Posterior cingulate gyrus (tissue), 11 donors: ENCODE data around the gene CENPQ.
A peak's percentile ranks its signal among the peaks of the same experiment; 100 is the strongest.
"Not testable (repeated sequence)": the region's sequence is repeated elsewhere in the genome, so short reads cannot be mapped to it uniquely, and the experiment has no call there.

Source experiments
- DNase-seq, 10 donors: peaks; one replicate each; pipeline versions ENCODE4 v3.0.0 to v3.0.0-alpha.2; 2020 to 2021; ENCODE audit warnings: mixed read lengths in 3 of 10
- intact Hi-C: fragments of 100-400 bp; cut with DNase I; formaldehyde crosslinking; loops from one replicate; pipeline ENCODE4 v1.15.1; 2023

Gene CENPQ, protein sequence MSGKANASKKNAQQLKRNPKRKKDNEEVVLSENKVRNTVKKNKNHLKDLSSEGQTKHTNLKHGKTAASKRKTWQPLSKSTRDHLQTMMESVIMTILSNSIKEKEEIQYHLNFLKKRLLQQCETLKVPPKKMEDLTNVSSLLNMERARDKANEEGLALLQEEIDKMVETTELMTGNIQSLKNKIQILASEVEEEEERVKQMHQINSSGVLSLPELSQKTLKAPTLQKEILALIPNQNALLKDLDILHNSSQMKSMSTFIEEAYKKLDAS

DNA sequence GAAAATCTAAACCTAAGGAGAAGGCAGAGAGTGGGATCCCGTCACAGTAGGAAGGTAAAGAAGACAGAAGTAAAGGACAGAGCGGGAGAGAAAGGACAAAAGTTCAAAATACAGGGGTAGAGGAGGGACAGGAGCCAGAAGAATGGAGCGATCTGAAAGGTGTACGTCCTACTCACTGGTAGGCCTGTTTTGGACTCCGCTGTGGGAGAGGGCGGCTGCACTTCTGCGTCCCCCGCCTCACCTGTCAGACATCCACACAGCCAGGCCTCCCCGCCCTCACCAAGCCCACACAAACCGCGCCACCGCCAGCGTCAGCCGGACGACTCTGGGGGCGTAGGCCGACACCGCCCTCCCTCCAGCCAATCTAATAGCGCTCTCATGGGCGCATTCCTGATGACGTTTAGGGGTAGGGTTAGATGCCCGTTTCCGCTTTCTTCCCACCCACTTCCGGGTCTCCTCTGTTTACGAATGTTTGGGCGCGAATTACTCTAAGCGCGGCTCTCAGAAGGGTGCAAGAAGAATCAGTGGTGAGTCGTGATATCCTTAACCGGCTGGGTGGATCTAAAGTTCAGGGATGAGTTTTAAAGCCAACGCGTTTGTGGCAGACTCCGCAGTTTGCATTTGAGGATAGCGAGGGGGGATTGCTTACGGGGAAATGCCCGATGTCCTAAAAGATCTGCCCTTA is at the start of gene CENPQ, which contains the start of gene MMUT:
TSS of gene CENPQ (plus strand) at position 444 of the 685 bp plus-strand sequence. CDS start 6,807 bp downstream, outside the sequence.
TSS of gene MMUT (minus strand) at position 327 of the 685 bp plus-strand sequence. CDS start 3,787 bp downstream, outside the sequence.
- peak; percentile 88 to 99 (median 96) for DNase-seq
- intact Hi-C loops = no loop called here

DNA sequence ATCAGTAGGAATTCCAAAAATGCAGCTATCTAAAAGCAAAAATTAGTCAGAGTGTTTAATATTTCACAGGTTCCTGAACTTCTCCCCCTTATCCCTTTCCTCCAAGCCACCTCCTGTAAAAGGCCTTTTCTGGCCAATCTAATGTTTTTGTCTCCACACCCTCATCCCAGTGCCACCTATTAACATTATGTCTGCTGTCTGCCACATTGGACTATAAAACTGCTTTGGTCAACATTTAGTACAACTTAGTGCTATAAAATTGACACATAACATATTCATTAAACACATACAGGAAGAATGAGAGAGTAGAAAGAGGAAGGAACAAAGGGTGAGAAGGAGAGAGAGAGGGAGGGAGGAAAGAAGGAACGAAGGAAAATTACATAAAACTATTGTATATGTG is 47.8 kb upstream of the CENPQ start:
- intact Hi-C loops = no loop called here

DNA sequence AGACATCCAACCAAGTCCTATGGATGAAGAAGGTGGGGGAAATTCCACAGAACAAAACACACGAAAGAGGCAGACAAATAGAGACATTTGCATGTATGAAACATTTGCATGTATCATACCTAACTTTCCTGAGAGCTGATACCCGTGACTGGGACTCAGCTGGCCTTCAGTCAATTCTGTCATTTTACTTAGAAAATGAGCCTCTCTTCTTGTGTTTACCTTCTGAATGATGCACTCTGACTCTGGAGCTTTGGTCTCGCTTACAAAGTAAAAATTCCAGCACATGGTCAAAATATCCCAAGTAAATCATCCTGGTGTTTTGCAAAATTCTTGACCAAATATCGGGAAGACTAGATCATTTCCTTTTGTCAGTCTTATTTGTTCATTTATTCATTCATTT is 47.0 kb upstream of the CENPQ start:
- intact Hi-C loops = no loop called here
- DNase-seq = no peak

More for the DNA sequence above, 47.8 kb upstream of the CENPQ start:
- DNase-seq = no peak

DNA sequence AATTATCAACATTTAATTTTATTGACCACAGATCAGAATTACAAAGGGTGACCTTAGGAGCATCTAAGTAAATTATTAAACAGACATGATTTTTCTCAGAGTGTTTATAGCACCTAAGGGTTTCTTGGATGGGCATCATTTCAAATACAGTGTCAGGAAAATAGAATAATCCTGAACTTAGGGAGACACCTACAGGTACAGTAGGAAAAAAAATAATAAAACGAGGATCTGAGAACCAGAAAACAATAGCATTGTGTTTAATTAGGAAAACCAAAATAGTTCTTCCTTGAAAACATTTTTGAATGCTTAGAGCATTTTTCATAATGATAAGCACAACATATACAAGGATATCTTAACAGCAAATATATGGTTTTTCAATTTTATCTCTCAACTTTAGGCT is 39.4 kb upstream of the CENPQ start:
- DNase-seq = no peak
- intact Hi-C loops = no loop called here

DNA sequence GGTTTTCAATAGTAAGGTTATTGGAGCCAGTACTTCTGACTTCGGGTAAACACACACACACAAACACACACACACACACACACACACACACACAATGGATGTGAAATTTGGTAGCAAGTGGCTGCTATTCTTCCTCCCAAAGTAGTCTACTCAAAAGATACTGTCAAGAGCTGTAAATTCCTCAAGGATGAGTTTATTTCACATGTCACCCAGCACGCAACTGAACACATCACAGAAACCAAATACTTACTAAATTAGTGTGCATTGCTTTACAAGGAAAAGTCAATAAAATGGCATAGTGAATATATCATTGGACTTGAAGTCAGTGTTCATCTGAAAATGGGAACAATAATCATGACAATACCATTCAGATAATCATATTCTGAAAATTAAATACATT is 33.0 kb upstream of the CENPQ start:
- no peak for DNase-seq
- intact Hi-C loops = no loop called here

DNA sequence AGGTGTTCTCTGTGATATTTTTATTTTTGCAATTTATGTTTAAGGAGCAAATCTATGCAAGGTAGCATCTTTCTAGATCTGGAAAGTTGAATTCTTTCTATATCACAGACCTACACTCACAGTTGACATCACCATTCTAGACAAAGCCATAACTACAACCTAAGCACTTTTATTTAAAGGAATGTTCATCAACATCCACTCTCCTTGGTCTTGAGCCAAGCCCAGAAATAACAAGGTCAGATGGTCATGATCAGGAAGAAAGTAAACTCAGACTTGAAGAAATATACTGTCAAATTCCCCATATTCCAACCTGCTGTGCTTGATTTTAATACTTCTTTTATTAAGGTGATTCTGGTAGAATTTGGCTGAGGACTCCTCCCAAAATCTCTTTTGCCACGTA is 32.3 kb upstream of the CENPQ start:
- intact Hi-C loops = no loop called here
- no peak for DNase-seq

DNA sequence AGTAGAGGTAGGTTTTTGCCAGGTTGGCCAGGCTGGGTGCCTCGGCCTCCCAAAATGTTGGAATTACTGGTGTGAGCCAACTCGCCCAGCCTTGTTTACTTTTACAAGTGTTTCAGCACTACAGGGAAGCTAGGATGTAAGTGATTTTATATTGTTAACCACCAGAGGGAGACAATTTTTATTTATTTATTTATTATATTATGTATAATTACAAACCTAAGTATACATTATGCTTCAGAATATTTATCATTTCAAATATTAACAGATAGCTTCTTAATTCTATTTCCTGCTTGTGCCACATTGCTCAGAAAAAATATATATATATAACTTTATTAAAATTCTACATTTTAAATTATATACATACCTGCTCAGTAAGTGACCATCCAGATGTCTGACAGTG is 9.9 kb upstream of the CENPQ start:
- intact Hi-C loops = no loop called here
- peak in 1 of 10 donors; percentile 33 for DNase-seq

DNA sequence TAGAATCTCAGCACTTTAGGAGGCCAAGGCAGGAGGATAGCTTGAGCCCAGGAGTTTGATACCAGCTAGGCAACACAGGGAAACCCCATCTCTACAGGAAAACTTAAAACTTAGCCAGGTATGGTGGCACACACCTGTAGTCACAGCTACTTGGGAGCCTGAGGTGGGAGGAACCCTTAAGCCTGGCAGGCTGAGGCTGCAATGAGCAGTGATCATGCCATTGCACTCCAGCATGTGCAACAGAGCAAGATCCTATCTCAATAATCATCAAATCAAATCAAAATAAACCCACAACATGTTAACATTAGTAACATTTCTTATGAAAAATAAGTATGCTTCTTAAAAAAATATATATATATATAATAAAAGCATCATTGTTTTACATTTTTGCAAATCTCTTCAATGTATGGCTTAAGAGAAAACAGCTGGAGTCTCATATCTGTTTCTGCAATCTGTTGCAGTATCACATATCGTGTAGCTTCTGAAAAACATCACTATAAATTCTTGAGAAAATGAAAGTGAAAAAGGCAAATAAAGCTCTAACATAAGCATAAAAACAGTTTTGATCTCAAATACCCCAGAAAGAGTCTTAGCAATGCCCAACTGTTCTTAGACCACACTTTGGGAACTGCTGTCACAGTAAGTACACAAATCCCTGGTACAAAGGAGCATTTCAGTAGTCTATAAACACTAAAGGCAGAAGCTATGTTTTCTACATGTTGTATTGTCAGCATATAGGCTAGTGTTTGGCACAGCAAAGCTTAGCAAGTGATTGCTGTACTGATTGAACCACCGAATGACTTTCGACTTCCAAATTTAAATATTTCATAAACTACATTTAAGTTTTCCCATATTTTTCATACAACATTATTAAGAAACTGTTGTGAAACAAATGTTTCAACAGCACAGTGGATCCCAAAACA is 8.1 kb upstream of the CENPQ start:
- intact Hi-C loops = no loop called here
- DNase-seq = no peak

DNA sequence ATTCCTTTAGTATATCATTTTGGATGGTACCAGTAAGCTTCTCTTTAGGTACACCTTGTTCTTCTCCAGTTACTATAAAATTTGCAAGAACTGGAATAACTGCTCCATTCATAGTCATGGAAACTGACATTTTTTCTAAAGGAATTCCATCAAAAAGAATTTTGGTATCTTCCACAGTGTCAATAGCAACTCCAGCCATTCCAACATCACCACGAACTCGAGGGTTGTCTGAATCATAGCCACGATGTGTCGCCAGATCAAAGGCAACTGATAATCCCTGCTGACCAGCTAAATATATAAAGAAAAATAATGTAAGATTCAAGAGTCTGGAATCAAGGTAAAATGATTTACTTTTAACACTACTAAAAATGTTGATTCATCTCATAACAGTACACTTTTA is 5.4 kb upstream of the CENPQ start:
- DNase-seq = no peak
- intact Hi-C loops = no loop called here

DNA sequence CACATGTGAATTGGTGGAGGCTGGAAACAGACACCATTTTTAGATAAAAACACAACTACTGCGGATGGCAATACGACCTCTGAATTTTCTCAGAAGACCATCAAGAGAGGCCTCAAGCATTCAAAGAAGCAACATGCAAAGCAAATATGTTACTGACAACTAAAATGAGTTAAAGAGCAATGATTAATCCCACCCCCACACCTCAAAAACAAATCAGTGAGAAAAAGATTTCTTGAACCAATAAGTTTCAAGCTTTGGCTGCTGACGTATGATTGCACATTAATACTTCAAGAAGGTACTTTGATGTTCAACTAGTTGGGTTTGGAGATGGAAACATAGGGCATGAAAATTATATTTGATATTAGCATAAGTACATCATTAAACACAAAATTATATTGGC is 1.1 kb upstream of the CENPQ start:
- no peak for DNase-seq
- intact Hi-C loops = no loop called here

DNA sequence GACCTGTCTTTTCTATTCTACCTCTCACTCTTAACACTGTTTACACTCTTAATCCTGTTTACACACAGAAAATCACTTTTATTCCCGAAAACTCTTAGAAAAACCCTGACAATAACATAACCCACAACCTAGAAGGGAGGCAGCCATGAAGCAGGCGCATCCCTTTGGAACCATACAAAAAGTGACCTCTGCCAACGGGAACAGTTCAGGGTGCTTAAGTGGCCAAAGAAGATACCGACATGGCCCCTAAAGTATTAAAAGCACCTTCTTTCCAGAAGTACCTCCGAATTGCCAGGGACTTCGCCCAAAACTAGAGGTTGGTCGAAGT is 607 bp upstream of the CENPQ start:
- intact Hi-C loops = no loop called here
- DNase-seq = no peak

DNA sequence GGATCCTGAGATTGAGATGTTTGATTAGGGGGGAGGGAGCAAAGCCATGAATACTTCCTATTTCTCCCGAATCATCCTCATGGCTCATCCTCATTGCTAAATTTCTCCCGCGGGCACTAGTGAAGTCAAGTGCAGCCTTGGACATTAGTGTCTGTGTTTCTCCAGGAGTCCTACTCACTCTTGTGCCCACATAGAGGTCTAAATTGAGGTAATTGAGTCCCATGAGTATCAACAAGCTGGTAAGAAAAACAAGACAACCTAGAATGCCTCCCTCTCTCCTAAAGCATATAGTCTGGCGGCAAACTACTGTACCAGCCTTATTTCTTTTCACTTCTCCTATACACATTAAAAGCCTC is 420 bp downstream of the CENPQ start:
- intact Hi-C loops = no loop called here

DNA sequence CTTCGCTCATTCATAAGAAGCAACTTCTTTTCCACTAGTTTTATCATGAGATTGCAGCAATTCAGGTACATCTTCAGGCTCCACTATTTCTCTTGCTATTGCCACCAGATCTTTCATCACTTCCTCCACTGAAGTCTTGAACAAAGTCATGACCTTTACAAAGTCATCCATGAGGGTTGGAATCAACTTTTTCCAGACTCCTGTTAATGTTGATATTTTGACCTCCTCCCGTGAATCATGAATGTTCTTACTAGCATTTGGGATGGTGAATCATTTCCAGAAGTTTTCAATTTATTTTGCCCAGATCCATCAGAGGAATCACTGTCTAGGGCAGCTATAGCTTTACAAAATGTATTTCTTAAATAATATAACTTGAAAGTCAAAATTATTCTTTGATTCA is 1.5 kb downstream of the CENPQ start:
- no peak for DNase-seq
- intact Hi-C loops = no loop called here

More for the DNA sequence above, 420 bp downstream of the CENPQ start:
- no peak for DNase-seq

DNA sequence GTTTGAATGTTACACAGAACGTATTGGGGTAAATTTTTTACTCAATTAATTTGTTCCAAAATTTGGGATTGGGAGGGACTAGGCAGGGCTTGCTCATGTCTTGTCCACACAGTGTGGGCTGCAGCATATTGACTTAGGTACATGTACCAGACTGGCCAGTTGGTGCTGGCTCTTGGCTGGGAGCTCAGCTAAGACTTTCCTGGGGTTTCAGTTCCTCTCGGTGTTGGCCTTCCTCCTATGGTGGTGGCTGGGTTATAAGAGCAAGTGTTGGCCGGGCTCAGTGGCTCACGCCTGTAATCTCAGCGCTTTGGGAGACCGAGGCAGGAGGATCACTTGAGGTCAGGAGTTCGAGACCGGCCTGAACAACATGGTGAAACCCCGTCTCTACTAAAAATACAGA is 4.9 kb downstream of the CENPQ start:
- peak in 1 of 10 donors; percentile 30 for DNase-seq
- intact Hi-C loops = no loop called here

DNA sequence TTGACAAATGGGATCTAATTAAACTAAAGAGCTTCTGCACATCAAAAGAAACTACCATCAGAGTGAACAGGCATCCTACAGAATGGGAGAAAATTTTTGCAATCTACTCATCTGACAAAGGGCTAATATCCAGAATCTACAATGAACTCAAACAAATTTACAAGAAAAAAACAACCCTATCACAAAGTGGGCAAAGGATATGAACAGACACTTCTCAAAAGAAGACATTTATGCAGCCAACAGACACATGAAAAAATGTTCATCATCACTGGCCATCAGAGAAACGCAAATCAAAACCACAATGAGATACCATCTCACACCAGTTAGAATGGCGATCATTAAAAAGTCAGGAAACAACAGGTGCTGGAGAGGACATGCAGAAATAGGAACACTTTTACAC is 13.4 kb downstream of the CENPQ start:
- DNase-seq, intact Hi-C loops: not testable (repeated sequence)

DNA sequence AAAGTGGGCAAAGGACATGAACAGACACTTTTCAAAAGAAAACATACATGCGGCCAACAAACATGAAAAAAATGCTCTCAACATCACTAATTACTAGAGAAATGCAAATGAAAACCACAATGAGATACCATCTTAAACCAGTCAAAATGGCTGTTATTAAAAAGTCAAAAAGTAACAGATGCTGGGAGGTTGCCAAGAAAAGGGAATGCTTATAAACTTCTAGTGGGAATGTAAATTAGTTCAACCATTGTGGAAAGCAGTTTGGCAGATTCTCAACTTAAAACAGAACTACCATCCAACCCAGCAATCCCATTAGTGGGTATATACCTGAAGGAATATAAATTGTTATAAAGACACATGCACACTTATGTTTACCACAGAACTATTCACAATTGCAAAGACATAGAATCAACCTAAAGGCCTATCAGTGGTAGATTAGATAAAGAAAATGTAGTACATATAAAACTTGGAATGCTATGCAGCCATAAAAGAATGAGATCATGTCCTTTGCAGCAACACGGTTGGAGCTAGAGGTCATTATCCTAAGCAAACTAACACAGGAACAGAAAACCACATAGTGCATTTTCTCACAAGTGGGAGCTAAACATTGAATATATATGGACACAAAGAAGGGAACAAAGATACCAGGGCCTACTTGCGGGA is 16.3 kb downstream of the CENPQ start:
- DNase-seq = no peak
- intact Hi-C loops = no loop called here

DNA sequence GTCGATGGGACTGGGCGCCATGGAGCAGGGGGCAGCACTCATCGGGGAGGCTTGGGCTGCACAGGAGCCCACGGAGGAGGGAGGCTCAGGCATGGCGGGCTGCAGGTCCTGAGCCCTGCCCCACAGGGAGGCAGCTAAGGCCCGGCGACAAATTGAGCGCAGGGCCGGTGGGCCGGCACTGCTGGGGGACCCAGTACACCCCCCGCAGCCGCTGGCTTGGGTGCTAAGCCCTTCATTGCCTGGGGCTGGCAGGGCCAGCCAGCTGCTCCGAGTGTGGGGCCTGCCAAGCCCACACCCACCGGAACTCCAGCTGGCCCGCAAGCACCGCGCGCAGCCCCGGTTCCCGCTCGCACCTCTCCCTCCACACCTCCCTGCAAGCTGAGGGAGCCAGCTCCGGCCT is 18.7 kb downstream of the CENPQ start:
- intact Hi-C loops = not testable (repeated sequence)
- DNase-seq = peak in 1 of 10 donors; percentile 68

DNA sequence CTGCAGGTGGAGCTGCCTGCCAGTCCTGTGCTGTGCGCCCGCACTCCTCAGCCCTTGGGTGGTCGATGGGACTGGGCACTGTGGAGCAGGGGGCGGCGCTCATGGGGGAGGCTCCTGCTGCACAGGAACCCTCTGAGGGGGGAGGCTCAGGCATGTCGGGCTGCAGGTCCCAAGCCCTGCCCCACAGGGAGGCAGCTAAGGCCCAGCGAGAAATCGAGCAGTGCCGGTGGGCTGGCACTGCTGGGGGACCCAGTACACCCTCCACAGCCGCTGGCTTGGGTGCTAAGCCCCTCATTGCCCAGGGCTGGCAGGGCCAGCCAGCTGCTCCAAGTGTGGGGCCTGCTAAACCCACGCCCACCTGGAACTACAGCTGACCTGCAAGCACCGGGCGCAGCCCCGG is 20.2 kb downstream of the CENPQ start:
- intact Hi-C loops = not testable (repeated sequence)
- peak in 2 of 10 donors; percentile 59 to 61 for DNase-seq

DNA sequence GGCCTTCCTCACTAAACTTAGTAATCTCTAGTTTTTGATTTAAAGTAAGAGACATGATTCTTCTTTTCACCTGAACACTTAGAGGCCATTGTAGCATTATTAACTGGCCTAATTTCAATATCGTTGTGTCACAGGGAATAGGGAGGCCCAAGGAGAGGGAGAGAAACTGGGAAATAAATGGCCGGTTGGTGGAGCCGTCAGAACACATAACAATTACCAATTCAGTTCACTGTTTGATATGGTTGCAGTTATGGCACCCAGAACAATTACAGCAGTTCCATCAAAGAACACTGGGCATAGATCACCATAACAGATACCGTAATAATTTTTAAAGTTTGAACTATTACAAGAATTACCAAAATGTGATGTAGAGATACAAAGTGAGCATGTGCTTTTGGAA is 27.5 kb downstream of the CENPQ start:
- intact Hi-C loops = no loop called here
- no peak for DNase-seq

DNA sequence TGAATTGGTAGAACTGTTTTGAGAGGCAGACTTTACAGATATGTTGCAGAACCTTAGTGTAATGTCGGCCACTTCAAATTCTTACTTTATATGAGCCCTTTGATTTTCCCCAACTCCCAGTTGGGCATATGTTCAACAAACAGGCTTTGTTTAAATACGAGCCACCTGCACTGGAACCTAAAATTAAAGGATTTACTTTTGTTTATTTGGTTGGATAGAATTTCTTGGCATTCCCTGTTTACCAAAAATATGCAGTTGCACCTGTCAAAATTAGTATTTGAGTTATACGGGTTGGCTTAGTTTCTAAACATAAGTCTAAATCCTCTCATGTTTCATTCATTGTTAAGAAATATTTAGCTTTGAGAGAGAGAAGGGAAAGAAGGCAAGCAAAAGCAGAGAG is 34.1 kb downstream of the CENPQ start:
- DNase-seq = no peak
- intact Hi-C loops = no loop called here

DNA sequence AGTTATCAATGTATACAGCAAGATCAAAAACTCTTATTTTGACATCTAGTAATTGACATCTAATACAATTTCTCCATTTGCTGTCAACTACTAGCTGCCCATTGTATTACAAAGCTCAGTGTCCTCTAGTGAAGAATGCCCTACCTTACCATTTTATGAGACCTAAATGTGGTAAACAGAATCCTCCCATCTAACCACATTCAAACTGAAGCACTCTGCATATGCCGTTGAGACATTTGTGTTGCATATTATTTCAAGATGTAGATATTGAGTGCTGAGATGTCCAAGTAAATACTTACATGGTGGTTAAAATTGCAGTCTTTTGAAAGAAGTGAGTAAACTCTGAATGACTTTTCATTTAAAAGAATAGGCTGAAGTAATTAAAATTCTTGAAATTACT is 36.0 kb downstream of the CENPQ start:
- DNase-seq = no peak
- intact Hi-C loops = no loop called here
